Keratinocyte (primary cell): ENCODE data around the gene ZNF92. TPM values are rescaled to one million over a fixed set of nuclear protein-coding genes. Genes with fewer than 3 reads are reported as not detected.
"Not testable (repeated sequence)": the region's sequence is repeated elsewhere in the genome, so short reads cannot be mapped to it uniquely, and the experiment has no call there.

ENCODE experiments used
- DNase-seq: peaks from one replicate; pipeline ENCODE4 v3.0.0-alpha.2; 2011; ENCODE audit warnings: low read depth, missing footprints, low spot score
- FAIRE-seq: peaks from 2 replicates; lab custom pipeline; 2011; peaks lifted over from hg19 to GRCh38; lab: Jason Lieb, UNC
- H2AFZ ChIP-seq: 2 replicates; pipeline ENCODE4 v1.6.0; 2012; ENCODE audit warnings: low read length, control low read depth, inconsistent platforms; ENCODE audit not compliant: control insufficient read depth
- H3K27ac ChIP-seq: 2 replicates; pipeline ENCODE4 v1.5.1; 2011; ENCODE audit warnings: low read length; ENCODE audit not compliant: control insufficient read depth, insufficient read depth
- H3K27me3 ChIP-seq: 3 replicates; pipeline ENCODE4 v1.6.0; 2011; ENCODE audit warnings: low read length; ENCODE audit not compliant: control insufficient read depth, insufficient read depth; ENCODE audit errors: extremely low read depth
- H3K36me3 ChIP-seq, 2 experiments: 2 replicates in 1 of 2; 3 replicates in 1 of 2; pipeline ENCODE4 v1.5.1; 2011; ENCODE audit warnings: low read length in 2 of 2, mild to moderate bottlenecking in 1 of 2; ENCODE audit not compliant: control insufficient read depth in 2 of 2, insufficient read depth in 2 of 2; ENCODE audit errors: extremely low read depth in 1 of 2
- H3K4me1 ChIP-seq: 3 replicates; pipeline ENCODE4 v1.5.1; 2011; ENCODE audit warnings: low read length; ENCODE audit not compliant: control insufficient read depth, insufficient read depth; ENCODE audit errors: extremely low read depth
- H3K4me2 ChIP-seq: 3 replicates; pipeline ENCODE4 v1.6.0; 2011; ENCODE audit warnings: low read depth, low read length; ENCODE audit not compliant: control insufficient read depth, insufficient read depth; ENCODE audit errors: extremely low read depth
- H3K4me3 ChIP-seq, 3 experiments: fragments of 200-600 bp in 1 of 3; sonication (generic) in 1 of 3; 2 replicates in 2 of 3; 3 replicates in 1 of 3; pipeline ENCODE4 v1.5.1; 2011 to 2016; ENCODE audit warnings: low read length in 3 of 3, mild to moderate bottlenecking in 3 of 3, control low read depth in 2 of 3, inconsistent platforms in 1 of 3, low read depth in 1 of 3, mixed read lengths in 1 of 3, mixed run types in 1 of 3, moderate library complexity in 1 of 3; ENCODE audit not compliant: control insufficient read depth in 2 of 3, insufficient read depth in 2 of 3; ENCODE audit errors: extremely low read depth in 1 of 3
- H3K79me2 ChIP-seq: 2 replicates; pipeline ENCODE4 v1.6.0; 2012; ENCODE audit warnings: low read length; ENCODE audit not compliant: control insufficient read depth, insufficient read depth
- H3K9ac ChIP-seq: 3 replicates; pipeline ENCODE4 v1.6.0; 2011; ENCODE audit warnings: low read length; ENCODE audit not compliant: control insufficient read depth, insufficient read depth; ENCODE audit errors: extremely low read depth
- H3K9me1 ChIP-seq: 3 replicates; pipeline ENCODE4 v1.6.0; 2011; ENCODE audit warnings: low read length; ENCODE audit not compliant: control insufficient read depth, insufficient read depth; ENCODE audit errors: extremely low read depth
- H3K9me3 ChIP-seq: 2 replicates; pipeline ENCODE4 v1.5.1; 2012; ENCODE audit warnings: low read depth, low read length; ENCODE audit not compliant: control insufficient read depth
- H4K20me1 ChIP-seq: 3 replicates; pipeline ENCODE4 v1.6.0; 2011; ENCODE audit warnings: low read length; ENCODE audit not compliant: control insufficient read depth, insufficient read depth; ENCODE audit errors: extremely low read depth
- CTCF ChIP-seq, 3 experiments: IDR thresholded peaks in 1 of 3; conservative IDR thresholded peaks in 1 of 3; optimal IDR thresholded peaks in 1 of 3; 2 replicates in 2 of 3; 3 replicates in 1 of 3; pipeline versions ENCODE3 to v1.5.1; 2011; ENCODE audit warnings: low read length in 3 of 3, mild to moderate bottlenecking in 3 of 3, moderate library complexity in 2 of 3, control low read depth in 1 of 3, inconsistent platforms in 1 of 3; ENCODE audit not compliant: insufficient read depth in 2 of 3; ENCODE audit errors: extremely low read depth in 1 of 3
- EZH2 ChIP-seq: IDR thresholded peaks from one replicate; pipeline ENCODE4 v1.6.1; 2012; ENCODE audit warnings: inconsistent platforms, mild to moderate bottlenecking, low read length, moderate library complexity
- dilution Hi-C: fragments of 300-500 bp; cut with MboI; formaldehyde crosslinking; loops from one replicate; pipeline ENCODE4 v1.7.0; 2020; ENCODE audit warnings: low sequenced_read_pairs; ENCODE audit not compliant: extremely low pct_ligation_motif_present
- polyA plus RNA-seq, 5 experiments: library from polyadenylated mRNA; depleted of rRNA in 3 of 5; stranded (reverse) in 3 of 5; stranded (forward) in 1 of 5; unstranded in 1 of 5; fragments of >200 nt; gene quantifications; 1 replicate in 1 of 5; 2 replicates in 3 of 5; 3 replicates in 1 of 5; pipeline versions ENCODE4 v1.2.1 to v1.2.3, GENCODE V29; 2011 to 2012; ENCODE audit warnings: missing spikeins in 2 of 5, low read depth in 1 of 5, low replicate concordance in 1 of 5

ZNF92 gene
- polyA plus RNA-seq, 1 donor (not counting 4 experiments of a cell fraction or from before 2014, with no cell fraction given) = 3.3 TPM

- H3K9ac ChIP-seq = no peak overlapping the region
- H4K20me1 ChIP-seq = no peaks in the 10 kb centered on the region
- no peaks in the 10 kb centered on the region for H3K27me3 ChIP-seq
- peaks cover 12% of the 10 kb centered on the region for H3K9me3 ChIP-seq
- dilution Hi-C loops = no loop called here
- TF ChIP-seq CTCF (optimal IDR thresholded peaks at IDR 0.05 in 1 of 3, IDR thresholded peaks at IDR 0.05 in 1 of 3, conservative IDR thresholded peaks at IDR 0.05 in 1 of 3; ENCODE audit: extremely low read depth in 1 of 3, insufficient read depth in 2 of 3, low read length in 3 of 3) = no peak
- TF ChIP-seq EZH2 = no peak
- DNase-seq = no peak
- H3K27ac ChIP-seq = no peak overlapping the region
- H3K36me3 ChIP-seq = no peaks in the 10 kb centered on the region
- no peaks in the 10 kb centered on the region for H3K79me2 ChIP-seq
- no peak overlapping the region for H2AFZ ChIP-seq
- no peak overlapping the region for H3K4me3 ChIP-seq
- no peaks in the 10 kb centered on the region for H3K4me1 ChIP-seq
- no peaks in the 10 kb centered on the region for H3K9me1 ChIP-seq
- H3K4me2 ChIP-seq = no peak overlapping the region
- FAIRE-seq = no peak
Measured at GRCh38 chr7:65404020-65404419, 30.4 kb downstream of the ZNF92 start.

GRCh38 chr7:65406706-65407105 lies 33.1 kb downstream of the ZNF92 start:
- dilution Hi-C loops, H3K27ac ChIP-seq, H3K27me3 ChIP-seq, H2AFZ ChIP-seq, H4K20me1 ChIP-seq, H3K9ac ChIP-seq, FAIRE-seq, H3K4me2 ChIP-seq, H3K4me3 ChIP-seq, H3K36me3 ChIP-seq, H3K79me2 ChIP-seq, H3K9me1 ChIP-seq, H3K4me1 ChIP-seq, DNase-seq: not testable (repeated sequence)
- H3K9me3 ChIP-seq = peaks cover 12% of the 10 kb centered on the region

GRCh38 chr7:65409363-65409762 lies 35.7 kb downstream of the ZNF92 start:
- TF ChIP-seq EZH2 = no peak
- TF ChIP-seq CTCF (optimal IDR thresholded peaks at IDR 0.05 in 1 of 3, IDR thresholded peaks at IDR 0.05 in 1 of 3, conservative IDR thresholded peaks at IDR 0.05 in 1 of 3; ENCODE audit: extremely low read depth in 1 of 3, insufficient read depth in 2 of 3, low read length in 3 of 3) = no peak
- no peaks in the 10 kb centered on the region for H3K79me2 ChIP-seq
- no peak overlapping the region for H3K27ac ChIP-seq
- no peak overlapping the region for H2AFZ ChIP-seq
- no peaks in the 10 kb centered on the region for H3K4me1 ChIP-seq
- no peak overlapping the region for H3K9ac ChIP-seq
- FAIRE-seq = no peak
- H3K9me3 ChIP-seq = peaks cover 8% of the 10 kb centered on the region
- H3K9me1 ChIP-seq = no peaks in the 10 kb centered on the region
- H3K4me3 ChIP-seq = no peak overlapping the region
- H4K20me1 ChIP-seq = no peaks in the 10 kb centered on the region
- no peak overlapping the region for H3K4me2 ChIP-seq
- DNase-seq = no peak
- no peaks in the 10 kb centered on the region for H3K27me3 ChIP-seq
- dilution Hi-C loops = no loop called here
- no peaks in the 10 kb centered on the region for H3K36me3 ChIP-seq
